ENCODE data around the gene DKKL1. TPM values are rescaled to one million over a fixed set of nuclear protein-coding genes. Genes with fewer than 3 reads are reported as not detected.
"Not testable (repeated sequence)": the region's sequence is repeated elsewhere in the genome, so short reads cannot be mapped to it uniquely, and the experiment has no call there.

DKKL1 gene
- total RNA-seq, 1 donor from 2014 or later = not detected

GRCh38 chr19:49362048-49362928 lies 1.4 kb upstream of the DKKL1 start, which contains the start of gene TEAD2:
TSS of gene TEAD2 (minus strand) at chr19:49362416. CDS start at chr19:49360075, 2,341 bp downstream.
- peak; percentile 92 for DNase-seq

- DNase-seq = peak; percentile 75
Measured at GRCh38 chr19:49362929-49363267, 779 bp upstream of the DKKL1 start.

- DNase-seq = no peak
Measured at GRCh38 chr19:49364083-49364737, 533 bp downstream of the DKKL1 start.

GRCh38 chr19:49366110-49366509 lies 2.4 kb downstream of the DKKL1 start:
- no peak for DNase-seq

- no peak for DNase-seq
Measured at GRCh38 chr19:49368711-49369358, 5.2 kb downstream of the DKKL1 start.

GRCh38 chr19:49371184-49371583 lies 7.5 kb downstream of the DKKL1 start:
- no peak for DNase-seq

- DNase-seq = not testable (repeated sequence)
Measured at GRCh38 chr19:49373174-49373573, 9.5 kb downstream of the DKKL1 start.

GRCh38 chr19:49374665-49375434 lies 11.2 kb downstream of the DKKL1 start:
- no peak for DNase-seq

- DNase-seq = no peak
Measured at GRCh38 chr19:49378512-49378911, 14.8 kb downstream of the DKKL1 start.

- DNase-seq = no peak
Measured at GRCh38 chr19:49380391-49380790, 16.7 kb downstream of the DKKL1 start.

- no peak for DNase-seq
Measured at GRCh38 chr19:49382639-49383038, 19.0 kb downstream of the DKKL1 start.

- no peak for DNase-seq
Measured at GRCh38 chr19:49383599-49383998, 19.9 kb downstream of the DKKL1 start.

- DNase-seq = peak; percentile 22
Measured at GRCh38 chr19:49387936-49388372, 24.3 kb downstream of the DKKL1 start, which contains the start of gene KASH5. TSS of gene KASH5 (plus strand) at chr19:49388249. CDS start at chr19:49390884, 2,635 bp downstream.

GRCh38 chr19:49389406-49389805 lies 25.7 kb downstream of the DKKL1 start:
- DNase-seq = no peak

GRCh38 chr19:49390131-49390928 lies 26.7 kb downstream of the DKKL1 start:
- DNase-seq = no peak

GRCh38 chr19:49390929-49391359 lies 27.3 kb downstream of the DKKL1 start:
- no peak for DNase-seq

- DNase-seq = peak; percentile 91
Measured at GRCh38 chr19:49391581-49392399, 28.1 kb downstream of the DKKL1 start.

GRCh38 chr19:49393881-49394280 lies 30.2 kb downstream of the DKKL1 start:
- DNase-seq = no peak

- DNase-seq = no peak
Measured at GRCh38 chr19:49395581-49396407, 32.1 kb downstream of the DKKL1 start.

All from tongue (tissue), 2 donors.